Transverse colon (tissue), 4 donors: ENCODE measurements around the gene DLX1. TPM values are rescaled to one million over a fixed set of nuclear protein-coding genes. Genes with fewer than 3 reads are reported as not detected.

Experiments used
- DNase-seq: peaks from one replicate; pipeline ENCODE4 v3.0.0-alpha.2; 2019
- H3K27ac ChIP-seq, 4 donors: fragments of 200-600 bp; sonication (generic); 2 replicates each; pipeline ENCODE4 v1.5.1; 2016 to 2018; ENCODE audit warnings: inconsistent platforms in 4 of 4
- H3K27me3 ChIP-seq: fragments of 200-600 bp; sonication (generic); 2 replicates; pipeline ENCODE4 v1.5.1; 2017; ENCODE audit warnings: inconsistent platforms
- H3K36me3 ChIP-seq, 4 donors: fragments of 200-600 bp; sonication (generic); 2 replicates each; pipeline ENCODE4 v1.5.1; 2017 to 2019; ENCODE audit warnings: inconsistent platforms in 4 of 4
- H3K4me1 ChIP-seq, 4 donors: fragments of 200-600 bp; sonication (generic); 2 replicates each; pipeline ENCODE4 v1.5.1; 2017 to 2020; ENCODE audit warnings: inconsistent platforms in 4 of 4
- H3K4me3 ChIP-seq, 4 donors: fragments of 200-600 bp; sonication (generic); 1 replicate in 1 of 4; 2 replicates in 3 of 4; pipeline versions ENCODE4 v1.5.1 to v1.6.1; 2017 to 2019; ENCODE audit warnings: inconsistent platforms in 4 of 4
- H3K9me3 ChIP-seq, 2 donors: fragments of 200-600 bp; sonication (generic); 2 replicates each; pipeline ENCODE4 v1.5.1; 2017 to 2019; ENCODE audit warnings: inconsistent platforms in 2 of 2
- EP300 ChIP-seq: sonication (generic); formaldehyde crosslinking; IDR thresholded peaks from one replicate; pipeline ENCODE4 v1.6.1; 2017; ENCODE audit warnings: antibody characterized with exemption, low read depth
- POLR2A ChIP-seq: fragments of 450-650 bp; IDR thresholded peaks from one replicate; pipeline ENCODE4 v1.6.1; 2016; ENCODE audit warnings: antibody characterized with exemption, mild to moderate bottlenecking, moderate library complexity
- POLR2AphosphoS5 ChIP-seq, 3 donors: sonication (generic); formaldehyde crosslinking; IDR thresholded peaks; one replicate each; pipeline ENCODE4 v1.6.1; 2016; ENCODE audit warnings: antibody characterized with exemption in 3 of 3
- WGBS, 2 donors: methylation state at CpG; one replicate each; pipeline ENCODE4 v1.1.5; 2018; ENCODE audit warnings: low coverage in 1 of 2; 5-methylcytosine and 5-hydroxymethylcytosine counted together
- in situ Hi-C, 4 donors: fragments of 200-750 bp; cut with MboI; loops; one replicate each; pipeline versions ENCODE4 v1.15.0 to v1.15.1; 2017; ENCODE audit warnings: low sequenced_read_pairs in 3 of 4, low pct_ligation_motif_present in 1 of 4, low pct_unique_long_range_greater_than_20kb in 1 of 4
- intact Hi-C: fragments of 100-400 bp; cut with DNase I; formaldehyde crosslinking; loops from one replicate; pipeline ENCODE4 v1.15.1; 2023; ENCODE audit warnings: low total_unique reads
- total RNA-seq, 4 donors: library from RNA; depleted of rRNA; stranded (reverse); fragments of >200 nt; gene quantifications; one replicate each; pipeline ENCODE4 v1.1.0, GENCODE V29; 2016
- TF ChIP-seq, protein P1 (sequence below), 5 experiments: fragments of 200-600 bp in 3 of 5; fragments of 450-650 bp in 2 of 5; sonication (generic) in 3 of 5; IDR thresholded peaks; 1 replicate in 2 of 5; 2 replicates in 3 of 5; pipeline ENCODE4 v1.5.1; 2016 to 2017; ENCODE audit warnings: antibody characterized with exemption in 5 of 5, inconsistent platforms in 3 of 5, mild to moderate bottlenecking in 2 of 5, moderate library complexity in 1 of 5

The DLX1 gene
- total RNA-seq, 4 donors from 2014 or later = not detected

DNA sequence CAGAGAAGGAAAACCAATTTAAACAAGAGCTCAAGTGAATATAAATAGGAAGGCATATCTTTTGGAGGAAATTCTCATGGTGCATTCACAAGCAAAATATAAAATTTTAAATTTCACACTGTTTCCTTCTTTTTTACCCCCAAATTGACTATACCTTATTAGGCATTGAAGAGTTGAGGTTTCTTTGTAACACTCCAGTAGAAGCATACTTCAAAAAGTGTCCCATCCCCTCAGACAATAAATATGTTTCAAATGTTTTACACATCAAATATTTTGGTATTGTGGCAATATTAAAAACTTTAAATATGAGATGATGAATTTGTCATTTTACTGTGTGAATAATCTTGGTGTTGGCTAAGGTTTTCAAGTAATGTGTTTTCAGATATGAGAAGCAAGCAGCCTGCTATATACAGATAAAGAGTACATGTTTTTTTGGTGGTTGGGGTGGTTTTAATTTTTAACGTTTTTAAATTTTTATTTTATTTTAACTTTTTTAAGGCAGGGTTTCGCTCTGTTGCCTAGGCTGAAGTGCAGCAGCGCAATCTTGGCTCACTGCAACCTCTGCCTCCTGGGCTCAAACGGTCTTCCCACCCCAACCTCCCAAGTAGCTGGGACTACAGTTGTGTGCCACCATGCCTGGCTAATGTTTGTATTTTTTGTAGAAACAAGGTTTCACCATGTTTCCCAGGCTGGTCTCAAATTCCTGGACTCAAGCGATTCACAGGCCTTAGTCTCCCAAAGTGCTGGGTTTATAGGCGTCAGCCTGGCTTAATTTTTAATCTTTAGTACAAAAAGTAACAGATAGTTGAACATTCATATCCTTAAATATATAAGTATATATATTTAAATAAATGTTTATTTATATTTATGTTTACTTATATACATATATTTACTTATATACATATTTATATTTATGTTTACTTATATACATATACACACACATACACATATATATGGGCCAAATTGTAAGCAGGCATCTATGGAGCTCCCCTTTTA lies 36.5 kb upstream of the DLX1 start:
- H3K4me3 ChIP-seq = no peak overlapping the region
- intact Hi-C loops = no loop called here
- H3K27me3 ChIP-seq = no peaks in the 10 kb centered on the region
- H3K9me3 ChIP-seq = no peaks in the 10 kb centered on the region
- 94 to 98% methylated on average over 4 to 6 of the region's 6 CpGs for WGBS, 2 donors
- H3K36me3 ChIP-seq = no peaks in the 10 kb centered on the region
- TF ChIP-seq, protein P1, sequence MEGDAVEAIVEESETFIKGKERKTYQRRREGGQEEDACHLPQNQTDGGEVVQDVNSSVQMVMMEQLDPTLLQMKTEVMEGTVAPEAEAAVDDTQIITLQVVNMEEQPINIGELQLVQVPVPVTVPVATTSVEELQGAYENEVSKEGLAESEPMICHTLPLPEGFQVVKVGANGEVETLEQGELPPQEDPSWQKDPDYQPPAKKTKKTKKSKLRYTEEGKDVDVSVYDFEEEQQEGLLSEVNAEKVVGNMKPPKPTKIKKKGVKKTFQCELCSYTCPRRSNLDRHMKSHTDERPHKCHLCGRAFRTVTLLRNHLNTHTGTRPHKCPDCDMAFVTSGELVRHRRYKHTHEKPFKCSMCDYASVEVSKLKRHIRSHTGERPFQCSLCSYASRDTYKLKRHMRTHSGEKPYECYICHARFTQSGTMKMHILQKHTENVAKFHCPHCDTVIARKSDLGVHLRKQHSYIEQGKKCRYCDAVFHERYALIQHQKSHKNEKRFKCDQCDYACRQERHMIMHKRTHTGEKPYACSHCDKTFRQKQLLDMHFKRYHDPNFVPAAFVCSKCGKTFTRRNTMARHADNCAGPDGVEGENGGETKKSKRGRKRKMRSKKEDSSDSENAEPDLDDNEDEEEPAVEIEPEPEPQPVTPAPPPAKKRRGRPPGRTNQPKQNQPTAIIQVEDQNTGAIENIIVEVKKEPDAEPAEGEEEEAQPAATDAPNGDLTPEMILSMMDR (IDR thresholded peaks at IDR 0.05) = no peak
- TF ChIP-seq POLR2A = no peak
- TF ChIP-seq POLR2AphosphoS5 (IDR thresholded peaks at IDR 0.05) = no peak
- TF ChIP-seq EP300 = no peak
- peaks cover 0 to 2% (median 0%) of the 10 kb centered on the region in 4 donors for H3K4me1 ChIP-seq
- in situ Hi-C loops = no loop called here
- no peak for DNase-seq
- no peak overlapping the region for H3K27ac ChIP-seq

DNA sequence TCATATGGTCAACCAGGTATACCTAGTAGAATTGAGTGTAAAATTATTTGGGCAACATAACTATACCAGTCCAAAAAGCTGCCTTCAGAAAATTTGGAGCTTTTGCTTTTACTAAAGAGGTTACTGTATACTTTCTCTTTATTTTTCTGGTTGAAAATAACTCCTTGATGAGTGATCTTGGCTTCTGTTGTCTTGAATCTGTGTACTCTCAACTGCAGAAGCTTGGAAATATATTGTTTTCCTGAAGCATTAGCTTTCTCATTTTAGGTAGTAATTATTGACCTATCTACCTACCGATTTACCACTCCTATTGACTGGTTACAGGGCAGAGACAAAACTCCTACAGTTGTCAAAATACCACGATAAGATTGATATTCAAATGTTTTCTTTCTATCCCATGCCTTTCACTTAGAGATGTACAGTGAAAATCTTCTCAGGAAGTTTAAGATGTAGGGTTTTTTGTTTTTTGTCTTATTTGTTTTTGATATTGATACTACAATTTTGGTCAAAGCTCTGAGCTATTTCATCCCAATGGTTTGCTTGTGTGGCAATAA lies 35.7 kb upstream of the DLX1 start:
- DNase-seq = no peak
- WGBS, 2 donors = 93 to 100% methylated on average over 2 of the region's 2 CpGs
- Histone ChIP-seq H3K27me3 (no peaks in the 10 kb centered on the region), H3K36me3 (no peaks in the 10 kb centered on the region), H3K4me1 (peaks cover 0 to 2% (median 0%) of the 10 kb centered on the region in 4 donors), H3K9me3 (no peaks in the 10 kb centered on the region), H3K4me3 (no peak overlapping the region), H3K27ac (no peak overlapping the region)
- TF ChIP-seq EP300 = no peak
- no peak for TF ChIP-seq POLR2A
- no peak for TF ChIP-seq POLR2AphosphoS5 (IDR thresholded peaks at IDR 0.05)
- TF ChIP-seq, protein P1 (IDR thresholded peaks at IDR 0.05) = no peak
- in situ Hi-C loops = no loop called here
- intact Hi-C loops = no loop called here

DNA sequence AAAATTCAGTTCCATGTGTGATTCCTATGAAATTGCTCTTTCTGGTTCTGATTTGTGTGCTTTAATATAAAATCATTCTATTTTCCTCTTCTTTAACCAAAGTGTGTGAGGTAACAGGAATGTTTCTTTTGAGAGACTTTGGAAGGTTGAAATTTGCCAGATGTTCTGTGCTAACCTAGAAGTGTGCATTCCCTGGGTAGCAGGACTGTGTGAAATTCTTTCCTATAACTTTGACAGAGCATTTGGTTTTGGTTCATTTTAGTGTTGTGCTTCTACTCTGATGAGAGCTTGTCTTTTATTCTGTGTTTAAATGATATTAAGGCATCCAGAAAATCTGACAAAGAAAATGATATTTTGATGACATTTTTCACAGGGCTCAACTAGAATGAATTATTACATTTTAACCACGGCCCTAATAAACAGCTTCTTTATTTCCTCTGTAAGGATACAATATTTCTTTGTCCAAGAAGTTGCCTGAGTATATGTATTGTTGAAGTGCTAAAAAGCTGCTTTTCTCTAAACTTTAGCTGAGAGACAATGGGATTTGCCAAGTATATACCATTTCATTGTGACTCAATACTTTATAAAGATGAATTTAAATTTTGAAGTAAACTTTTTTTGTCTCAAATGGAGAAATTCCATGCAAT lies 34.7 kb upstream of the DLX1 start:
- Histone ChIP-seq H3K27ac (no peak overlapping the region), H3K36me3 (no peaks in the 10 kb centered on the region), H3K27me3 (no peaks in the 10 kb centered on the region), H3K4me3 (no peak overlapping the region), H3K9me3 (no peaks in the 10 kb centered on the region), H3K4me1 (peaks cover 0 to 2% (median 0%) of the 10 kb centered on the region in 4 donors)
- DNase-seq = no peak
- intact Hi-C loops (no loop called here), in situ Hi-C loops (no loop called here)
- no peak for TF ChIP-seq POLR2AphosphoS5 (IDR thresholded peaks at IDR 0.05)
- no peak for TF ChIP-seq POLR2A
- TF ChIP-seq, protein P1 (IDR thresholded peaks at IDR 0.05) = no peak
- no peak for TF ChIP-seq EP300
- 86 to 97% methylated on average over 1 of the region's 1 CpG for WGBS, 2 donors
